DND-41 (cell line): ENCODE results near the gene DUOX2.
"Not testable (repeated sequence)": the region's sequence is repeated elsewhere in the genome, so short reads cannot be mapped to it uniquely, and the experiment has no call there.

Experiments
- CTCF ChIP-seq: IDR thresholded peaks from 2 replicates; pipeline ENCODE4 v1.5.1; 2012; ENCODE audit warnings: borderline replicate concordance, low read length, moderate library complexity, mild to moderate bottlenecking; ENCODE audit not compliant: poor library complexity, severe bottlenecking; ENCODE audit errors: extremely low read depth
- EZH2 ChIP-seq: IDR thresholded peaks from 3 replicates; pipeline ENCODE4 v1.6.1; 2012; ENCODE audit warnings: borderline replicate concordance, low read depth, mild to moderate bottlenecking, moderate library complexity, low read length, inconsistent platforms; ENCODE audit not compliant: severe bottlenecking

- TF ChIP-seq EZH2, CTCF: not testable (repeated sequence)
Measured at GRCh38 chr15:45048449-45048793, 65.6 kb downstream of the DUOX2 start.
